ENCODE measurements around the gene RGL3. TPM values are rescaled to one million over a fixed set of nuclear protein-coding genes. Genes with fewer than 3 reads are reported as not detected.

RGL3 gene
- total RNA-seq, 1 donor from 2014 or later = 3.6 TPM

DNA sequence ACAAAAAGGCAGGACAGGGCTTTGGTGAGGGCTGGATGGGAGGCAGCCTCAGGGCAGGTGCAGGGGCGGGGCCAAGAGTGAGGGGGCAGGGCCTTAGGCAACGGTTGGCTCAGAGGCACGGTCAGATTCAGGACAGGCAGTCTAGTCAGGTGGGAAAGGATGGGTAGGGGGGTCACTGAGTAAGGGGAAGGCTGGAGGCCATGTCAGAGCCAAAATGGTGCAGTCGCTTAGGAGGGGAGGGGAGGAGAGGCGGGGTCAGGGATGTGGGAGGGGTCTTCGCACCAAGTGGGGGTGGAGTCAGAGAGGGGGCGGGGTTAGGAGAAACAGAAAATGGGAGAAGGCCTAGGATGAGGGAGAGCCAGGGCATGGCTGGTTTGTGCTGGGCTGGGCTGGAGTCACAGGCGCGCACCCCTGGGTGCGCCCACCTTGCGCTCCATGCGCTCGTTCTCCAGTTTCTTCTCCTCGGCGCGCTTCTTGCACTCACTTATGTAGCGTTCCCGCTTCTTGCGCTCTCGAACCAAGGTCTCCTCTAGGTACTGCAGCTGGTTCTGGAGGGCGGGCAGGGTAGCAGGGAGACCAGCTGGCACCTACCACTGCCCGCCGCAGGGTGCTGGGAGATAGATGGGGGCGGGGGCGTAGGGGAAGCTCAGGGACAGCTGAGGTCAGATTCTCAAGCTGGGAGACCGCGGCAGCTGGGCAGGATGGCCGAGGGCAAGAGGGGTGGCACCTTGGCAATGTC lies 6.8 kb upstream of the RGL3 start:
- Mint-ChIP-seq H3K4me1 (ENCODE audit: low read depth, unreplicated experiment) (no peaks in the 10 kb centered on the region), H3K9me3 (ENCODE audit: unreplicated experiment) (peaks cover 3% of the 10 kb centered on the region), H3K27me3 (ENCODE audit: low read depth, unreplicated experiment) (peaks cover 27% of the 10 kb centered on the region), H3K27ac (ENCODE audit: unreplicated experiment) (no peak overlapping the region), H3K4me3 (ENCODE audit: unreplicated experiment) (no peak overlapping the region), H3K36me3 (ENCODE audit: low read depth, unreplicated experiment) (no peaks in the 10 kb centered on the region)
- DNase-seq (ENCODE audit: low read depth) (no peak), FAIRE-seq (no peak)
- H3K36me3 ChIP-seq (ENCODE audit: insufficient read depth, low read length) = no peaks in the 10 kb centered on the region
- H2AFZ ChIP-seq (ENCODE audit: low read depth, low read length) = no peak overlapping the region
- TF ChIP-seq, protein P1, sequence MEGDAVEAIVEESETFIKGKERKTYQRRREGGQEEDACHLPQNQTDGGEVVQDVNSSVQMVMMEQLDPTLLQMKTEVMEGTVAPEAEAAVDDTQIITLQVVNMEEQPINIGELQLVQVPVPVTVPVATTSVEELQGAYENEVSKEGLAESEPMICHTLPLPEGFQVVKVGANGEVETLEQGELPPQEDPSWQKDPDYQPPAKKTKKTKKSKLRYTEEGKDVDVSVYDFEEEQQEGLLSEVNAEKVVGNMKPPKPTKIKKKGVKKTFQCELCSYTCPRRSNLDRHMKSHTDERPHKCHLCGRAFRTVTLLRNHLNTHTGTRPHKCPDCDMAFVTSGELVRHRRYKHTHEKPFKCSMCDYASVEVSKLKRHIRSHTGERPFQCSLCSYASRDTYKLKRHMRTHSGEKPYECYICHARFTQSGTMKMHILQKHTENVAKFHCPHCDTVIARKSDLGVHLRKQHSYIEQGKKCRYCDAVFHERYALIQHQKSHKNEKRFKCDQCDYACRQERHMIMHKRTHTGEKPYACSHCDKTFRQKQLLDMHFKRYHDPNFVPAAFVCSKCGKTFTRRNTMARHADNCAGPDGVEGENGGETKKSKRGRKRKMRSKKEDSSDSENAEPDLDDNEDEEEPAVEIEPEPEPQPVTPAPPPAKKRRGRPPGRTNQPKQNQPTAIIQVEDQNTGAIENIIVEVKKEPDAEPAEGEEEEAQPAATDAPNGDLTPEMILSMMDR (IDR thresholded peaks at IDR 0.05; ENCODE audit: insufficient read depth, low read depth, low read length) = no peak
- TF ChIP-seq EZH2 (IDR thresholded peaks at IDR 0.05; ENCODE audit: insufficient read depth, low read length) = no peak
- no peak overlapping the region for H3K4me2 ChIP-seq (ENCODE audit: low read length)
- H3K4me3 ChIP-seq (ENCODE audit: insufficient read depth, low read depth, low read length) = no peak overlapping the region
- no peak overlapping the region for H3K9ac ChIP-seq (ENCODE audit: low read length)
- no peaks in the 10 kb centered on the region for H3K9me3 ChIP-seq (ENCODE audit: insufficient read depth, low read depth, low read length)
- H3K27ac ChIP-seq (ENCODE audit: low read depth, low read length) = no peak overlapping the region
- no peaks in the 10 kb centered on the region for H4K20me1 ChIP-seq (ENCODE audit: insufficient read depth, low read length)
- peaks cover 28% of the 10 kb centered on the region for H3K27me3 ChIP-seq (ENCODE audit: insufficient read depth, low read length)
- peaks cover 3% of the 10 kb centered on the region for H3K4me1 ChIP-seq (ENCODE audit: insufficient read depth, low read length)
- no peaks in the 10 kb centered on the region for H3K79me2 ChIP-seq (ENCODE audit: insufficient read depth, low read length)

DNA sequence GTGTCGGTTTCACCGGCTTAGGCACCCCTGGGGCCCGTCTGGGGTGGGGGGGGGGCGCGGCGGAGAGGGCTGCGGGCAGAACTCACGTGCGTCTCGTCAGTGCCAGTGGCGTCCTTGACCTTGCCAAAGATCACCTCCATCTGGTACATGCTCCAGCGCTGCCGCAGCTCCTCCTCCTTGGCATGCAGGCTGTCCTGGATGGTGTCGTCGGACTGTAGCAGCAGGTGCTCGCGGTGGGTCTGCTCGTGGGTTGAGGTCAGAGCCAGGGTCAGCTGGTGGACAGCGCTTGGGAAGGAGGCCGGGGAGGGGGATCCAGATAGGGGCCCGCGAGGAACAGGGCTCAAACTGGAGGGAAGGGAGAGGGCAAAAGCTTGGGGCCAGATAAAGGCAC lies 4.7 kb upstream of the RGL3 start:
- Histone ChIP-seq H3K9ac (ENCODE audit: low read length) (no peak overlapping the region), H2AFZ (ENCODE audit: low read depth, low read length) (no peak overlapping the region), H3K79me2 (ENCODE audit: insufficient read depth, low read length) (no peaks in the 10 kb centered on the region), H3K9me3 (ENCODE audit: insufficient read depth, low read depth, low read length) (no peaks in the 10 kb centered on the region), H4K20me1 (ENCODE audit: insufficient read depth, low read length) (no peaks in the 10 kb centered on the region), H3K36me3 (ENCODE audit: insufficient read depth, low read length) (no peaks in the 10 kb centered on the region), H3K4me2 (ENCODE audit: low read length) (no peak overlapping the region), H3K4me1 (ENCODE audit: insufficient read depth, low read length) (peaks cover 3% of the 10 kb centered on the region), H3K27me3 (ENCODE audit: insufficient read depth, low read length) (peaks cover 47% of the 10 kb centered on the region), H3K27ac (ENCODE audit: low read depth, low read length) (no peak overlapping the region), H3K4me3 (ENCODE audit: insufficient read depth, low read depth, low read length) (no peak overlapping the region)
- H3K36me3 Mint-ChIP-seq (ENCODE audit: low read depth, unreplicated experiment) = no peaks in the 10 kb centered on the region
- FAIRE-seq = no peak
- DNase-seq (ENCODE audit: low read depth) = no peak
- no peak overlapping the region for H3K4me3 Mint-ChIP-seq (ENCODE audit: unreplicated experiment)
- H3K27ac Mint-ChIP-seq (ENCODE audit: unreplicated experiment) = no peak overlapping the region
- H3K27me3 Mint-ChIP-seq (ENCODE audit: low read depth, unreplicated experiment) = peaks cover 39% of the 10 kb centered on the region
- H3K4me1 Mint-ChIP-seq (ENCODE audit: low read depth, unreplicated experiment) = no peaks in the 10 kb centered on the region
- H3K9me3 Mint-ChIP-seq (ENCODE audit: unreplicated experiment) = peaks cover 3% of the 10 kb centered on the region
- no peak for TF ChIP-seq EZH2 (IDR thresholded peaks at IDR 0.05; ENCODE audit: insufficient read depth, low read length)
- TF ChIP-seq, protein P1 (IDR thresholded peaks at IDR 0.05; ENCODE audit: insufficient read depth, low read depth, low read length) = no peak

DNA sequence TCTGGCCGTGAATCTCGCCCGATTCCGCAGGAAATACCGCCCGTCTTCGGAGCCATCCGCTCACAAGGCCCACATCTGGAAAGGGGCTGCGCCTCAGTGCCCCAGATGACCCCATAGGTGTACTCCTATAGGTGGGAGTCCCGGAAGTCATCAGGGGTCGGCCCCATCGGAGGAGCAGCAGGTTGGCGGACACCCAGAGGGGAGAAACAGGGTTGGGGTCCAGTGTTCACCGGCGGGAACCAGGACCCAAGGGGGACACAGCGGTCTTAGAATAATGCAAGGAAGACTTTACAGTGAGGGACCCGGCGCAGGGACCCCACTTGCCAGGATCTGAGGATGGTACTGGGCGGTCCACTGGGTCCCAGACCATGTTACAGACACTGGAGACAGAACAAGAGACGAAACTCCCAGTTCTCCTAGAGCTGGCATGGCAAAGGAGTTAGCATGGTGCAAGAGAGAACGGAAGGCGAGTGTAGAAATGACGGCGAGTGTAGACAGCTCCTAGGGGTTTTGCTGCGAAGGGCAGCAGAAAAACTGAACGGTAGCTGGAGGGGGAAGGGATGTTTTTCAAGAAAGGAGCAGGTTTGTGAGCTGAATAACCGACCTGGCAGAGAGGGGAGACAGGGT lies 4.2 kb upstream of the RGL3 start:
- no peaks in the 10 kb centered on the region for H3K79me2 ChIP-seq (ENCODE audit: insufficient read depth, low read length)
- no peak overlapping the region for H3K4me3 Mint-ChIP-seq (ENCODE audit: unreplicated experiment)

More for the DNA sequence above, 4.2 kb upstream of the RGL3 start:
- H3K27me3 ChIP-seq (ENCODE audit: insufficient read depth, low read length) = peaks cover 49% of the 10 kb centered on the region
- no peak overlapping the region for H3K9ac ChIP-seq (ENCODE audit: low read length)
- H3K9me3 Mint-ChIP-seq (ENCODE audit: unreplicated experiment) = peaks cover 3% of the 10 kb centered on the region
- H4K20me1 ChIP-seq (ENCODE audit: insufficient read depth, low read length) = no peaks in the 10 kb centered on the region
- H3K4me2 ChIP-seq (ENCODE audit: low read length) = no peak overlapping the region
- H3K4me3 ChIP-seq (ENCODE audit: insufficient read depth, low read depth, low read length) = no peak overlapping the region
- no peaks in the 10 kb centered on the region for H3K9me3 ChIP-seq (ENCODE audit: insufficient read depth, low read depth, low read length)
- no peak for TF ChIP-seq EZH2 (IDR thresholded peaks at IDR 0.05; ENCODE audit: insufficient read depth, low read length)
- TF ChIP-seq, protein P1 (IDR thresholded peaks at IDR 0.05; ENCODE audit: insufficient read depth, low read depth, low read length) = no peak
- H3K27me3 Mint-ChIP-seq (ENCODE audit: low read depth, unreplicated experiment) = peaks cover 42% of the 10 kb centered on the region
- no peaks in the 10 kb centered on the region for H3K36me3 ChIP-seq (ENCODE audit: insufficient read depth, low read length)
- no peak overlapping the region for H2AFZ ChIP-seq (ENCODE audit: low read depth, low read length)
- no peaks in the 10 kb centered on the region for H3K4me1 Mint-ChIP-seq (ENCODE audit: low read depth, unreplicated experiment)
- H3K27ac ChIP-seq (ENCODE audit: low read depth, low read length) = no peak overlapping the region
- H3K36me3 Mint-ChIP-seq (ENCODE audit: low read depth, unreplicated experiment) = no peaks in the 10 kb centered on the region
- FAIRE-seq = no peak
- peaks cover 3% of the 10 kb centered on the region for H3K4me1 ChIP-seq (ENCODE audit: insufficient read depth, low read length)
- H3K27ac Mint-ChIP-seq (ENCODE audit: unreplicated experiment) = no peak overlapping the region
- DNase-seq (ENCODE audit: low read depth) = no peak

Measured in astrocyte (in vitro differentiated cells and primary cell).